ENCODE measurements around the gene SARDH. TPM values are rescaled to one million over a fixed set of nuclear protein-coding genes. Genes with fewer than 3 reads are reported as not detected.

SARDH gene
- polyA plus RNA-seq, 3 donors: not detected

GRCh38 chr9:133780404-133780945 is 42.3 kb upstream of the SARDH start:
- no peak overlapping the region for H3K27ac Mint-ChIP-seq
- DNase-seq: no peak
- Histone ChIP-seq H3K27ac (ENCODE audit: low read depth in 1 of 2, low read length in 2 of 2) (no peak overlapping the region), H3K9ac (ENCODE audit: insufficient read depth, low read length, poor library complexity, severe bottlenecking) (no peak overlapping the region), H2AFZ (ENCODE audit: insufficient read depth, low read depth, low read length, poor library complexity, severe bottlenecking) (no peak overlapping the region), H3K79me2 (ENCODE audit: insufficient read depth, low read length) (no peaks in the 10 kb centered on the region), H3K4me2 (replicated peaks; ENCODE audit: extremely low read depth, low read length, poor library complexity, severe bottlenecking) (no peak overlapping the region), H3K27me3 (ENCODE audit: control insufficient read depth in 2 of 2, insufficient read depth in 2 of 2, low read length in 2 of 2) (no peaks in the 10 kb centered on the region), H3K9me3 (replicated peaks in 1 of 2; ENCODE audit: control insufficient read depth in 1 of 2, insufficient read depth in 1 of 2, low read length in 2 of 2) (no peaks in the 10 kb centered on the region), H4K20me1 (ENCODE audit: insufficient read depth, low read length) (no peaks in the 10 kb centered on the region), H3K36me3 (replicated peaks in 1 of 2; ENCODE audit: control insufficient read depth in 1 of 2, insufficient read depth in 2 of 2, low read length in 2 of 2) (peaks cover 30 to 81% of the 10 kb centered on the region in 2 donors), H3K4me3 (replicated peaks in 1 of 3; ENCODE audit: low read depth in 2 of 3, low read length in 3 of 3) (no peak overlapping the region), H3K4me1 (ENCODE audit: control insufficient read depth in 1 of 2, insufficient read depth in 2 of 2, low read length in 2 of 2) (peaks cover 10 to 19% of the 10 kb centered on the region in 2 donors)
- intact Hi-C loops (cut with micrococcal nuclease): loop anchor here in 1 of 2 donors (5.0 kb wide), 1 partner anchor 317 kb away; no protein-coding TSS in a partner anchor
- TF ChIP-seq, protein P1, sequence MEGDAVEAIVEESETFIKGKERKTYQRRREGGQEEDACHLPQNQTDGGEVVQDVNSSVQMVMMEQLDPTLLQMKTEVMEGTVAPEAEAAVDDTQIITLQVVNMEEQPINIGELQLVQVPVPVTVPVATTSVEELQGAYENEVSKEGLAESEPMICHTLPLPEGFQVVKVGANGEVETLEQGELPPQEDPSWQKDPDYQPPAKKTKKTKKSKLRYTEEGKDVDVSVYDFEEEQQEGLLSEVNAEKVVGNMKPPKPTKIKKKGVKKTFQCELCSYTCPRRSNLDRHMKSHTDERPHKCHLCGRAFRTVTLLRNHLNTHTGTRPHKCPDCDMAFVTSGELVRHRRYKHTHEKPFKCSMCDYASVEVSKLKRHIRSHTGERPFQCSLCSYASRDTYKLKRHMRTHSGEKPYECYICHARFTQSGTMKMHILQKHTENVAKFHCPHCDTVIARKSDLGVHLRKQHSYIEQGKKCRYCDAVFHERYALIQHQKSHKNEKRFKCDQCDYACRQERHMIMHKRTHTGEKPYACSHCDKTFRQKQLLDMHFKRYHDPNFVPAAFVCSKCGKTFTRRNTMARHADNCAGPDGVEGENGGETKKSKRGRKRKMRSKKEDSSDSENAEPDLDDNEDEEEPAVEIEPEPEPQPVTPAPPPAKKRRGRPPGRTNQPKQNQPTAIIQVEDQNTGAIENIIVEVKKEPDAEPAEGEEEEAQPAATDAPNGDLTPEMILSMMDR (IDR thresholded peaks at IDR 0.05): no peak
- peaks cover 20% of the 10 kb centered on the region for H3K4me1 Mint-ChIP-seq
- no peak overlapping the region for H3K4me3 Mint-ChIP-seq
- WGBS (ENCODE audit: insufficient coverage): 100% methylated on average over 15 of the region's 15 CpGs
- H3K9me3 Mint-ChIP-seq: peaks cover 0 to 2% (median 0%) of the 10 kb centered on the region in 7 donors
- peaks cover 0 to 2% (median 0%) of the 10 kb centered on the region in 3 donors for H3K27me3 Mint-ChIP-seq (ENCODE audit: low read depth in 3 of 3)
- peaks cover 57 to 85% of the 10 kb centered on the region in 2 donors for H3K36me3 Mint-ChIP-seq

- no peak overlapping the region for H3K4me3 Mint-ChIP-seq
- no peak overlapping the region for H3K27ac Mint-ChIP-seq
- 92% methylated on average over 15 of the region's 19 CpGs for WGBS (ENCODE audit: insufficient coverage)
- H3K27me3 ChIP-seq (ENCODE audit: control insufficient read depth in 2 of 2, insufficient read depth in 2 of 2, low read length in 2 of 2): no peaks in the 10 kb centered on the region
- H3K4me3 ChIP-seq (replicated peaks in 1 of 3; ENCODE audit: low read depth in 2 of 3, low read length in 3 of 3): no peak overlapping the region
- H4K20me1 ChIP-seq (ENCODE audit: insufficient read depth, low read length): no peaks in the 10 kb centered on the region
- H3K9me3 ChIP-seq (replicated peaks in 1 of 2; ENCODE audit: control insufficient read depth in 1 of 2, insufficient read depth in 1 of 2, low read length in 2 of 2): peaks cover 0 to 3% of the 10 kb centered on the region in 2 donors
- H3K9ac ChIP-seq (ENCODE audit: insufficient read depth, low read length, poor library complexity, severe bottlenecking): no peak overlapping the region
- H3K79me2 ChIP-seq (ENCODE audit: insufficient read depth, low read length): no peaks in the 10 kb centered on the region
- peaks cover 0 to 2% (median 1%) of the 10 kb centered on the region in 3 donors for H3K27me3 Mint-ChIP-seq (ENCODE audit: low read depth in 3 of 3)
- H2AFZ ChIP-seq (ENCODE audit: insufficient read depth, low read depth, low read length, poor library complexity, severe bottlenecking): no peak overlapping the region
- no peak overlapping the region for H3K27ac ChIP-seq (ENCODE audit: low read depth in 1 of 2, low read length in 2 of 2)
- peaks cover 3 to 12% of the 10 kb centered on the region in 2 donors for H3K4me1 ChIP-seq (ENCODE audit: control insufficient read depth in 1 of 2, insufficient read depth in 2 of 2, low read length in 2 of 2)
- TF ChIP-seq, protein P1 (IDR thresholded peaks at IDR 0.05): no peak
- no peak overlapping the region for H3K4me2 ChIP-seq (replicated peaks; ENCODE audit: extremely low read depth, low read length, poor library complexity, severe bottlenecking)
- peaks cover 34 to 85% of the 10 kb centered on the region in 2 donors for H3K36me3 ChIP-seq (replicated peaks in 1 of 2; ENCODE audit: control insufficient read depth in 1 of 2, insufficient read depth in 2 of 2, low read length in 2 of 2)
- peaks cover 0 to 8% (median 3%) of the 10 kb centered on the region in 7 donors for H3K9me3 Mint-ChIP-seq
- H3K4me1 Mint-ChIP-seq: peaks cover 13% of the 10 kb centered on the region
- H3K36me3 Mint-ChIP-seq: peaks cover 62 to 85% of the 10 kb centered on the region in 2 donors
- intact Hi-C loops (cut with micrococcal nuclease): loop anchor here in 1 of 2 donors (5.0 kb wide), 1 partner anchor 318 kb away; no protein-coding TSS in a partner anchor
- DNase-seq: no peak
Measured at GRCh38 chr9:133779516-133780403, 41.6 kb upstream of the SARDH start.
